Measurements from ENCODE around the gene MAGIX. TPM values are rescaled to one million over a fixed set of nuclear protein-coding genes. Genes with fewer than 3 reads are reported as not detected.
A peak's percentile ranks its signal among the peaks of the same experiment; 100 is the strongest.

Gene MAGIX
- total and polyA plus RNA-seq, 3 donors from 2014 or later, result 0.90 to 3.1 (median 1.1) TPM

DNA sequence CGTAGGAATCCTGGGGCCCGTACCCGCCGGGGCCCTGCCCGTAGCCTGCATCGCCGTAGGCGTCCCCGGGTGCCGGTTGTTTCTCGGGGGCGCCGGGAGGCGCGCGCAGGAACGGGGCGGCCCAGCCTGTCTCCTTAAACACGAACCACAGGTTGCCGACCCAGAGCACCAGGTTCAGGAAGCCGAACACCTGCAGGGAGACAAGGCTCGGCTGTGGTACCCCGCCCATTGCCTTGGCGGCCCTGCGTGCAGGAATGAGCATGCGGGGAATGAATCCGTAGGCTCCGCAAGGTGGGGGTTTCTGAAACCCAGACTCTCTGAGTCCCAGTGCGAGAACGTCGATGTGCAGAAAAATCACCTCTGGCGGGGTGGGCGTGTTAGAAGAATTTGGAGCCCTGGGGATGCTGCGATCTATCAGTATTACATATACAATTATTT is 29.0 kb downstream of the MAGIX start:
- H3K27me3 ChIP-seq, result no peaks in the 10 kb centered on the region
- H3K4me3 ChIP-seq, result peak overlapping the region; percentile 59 to 72
- intact Hi-C loops (cut with DNase I; ENCODE audit: low total_unique reads), result no loop called here
- H3K36me3 ChIP-seq (ENCODE audit: low read depth, missing control alignments), result no peaks in the 10 kb centered on the region
- 1 to 3% methylated on average over 7 to 30 of the region's 34 CpGs for WGBS, 2 donors
- H3K4me1 ChIP-seq, result no peaks in the 10 kb centered on the region
- no peak for TF ChIP-seq POLR2A (IDR thresholded peaks at IDR 0.05)
- TF ChIP-seq, protein P1, sequence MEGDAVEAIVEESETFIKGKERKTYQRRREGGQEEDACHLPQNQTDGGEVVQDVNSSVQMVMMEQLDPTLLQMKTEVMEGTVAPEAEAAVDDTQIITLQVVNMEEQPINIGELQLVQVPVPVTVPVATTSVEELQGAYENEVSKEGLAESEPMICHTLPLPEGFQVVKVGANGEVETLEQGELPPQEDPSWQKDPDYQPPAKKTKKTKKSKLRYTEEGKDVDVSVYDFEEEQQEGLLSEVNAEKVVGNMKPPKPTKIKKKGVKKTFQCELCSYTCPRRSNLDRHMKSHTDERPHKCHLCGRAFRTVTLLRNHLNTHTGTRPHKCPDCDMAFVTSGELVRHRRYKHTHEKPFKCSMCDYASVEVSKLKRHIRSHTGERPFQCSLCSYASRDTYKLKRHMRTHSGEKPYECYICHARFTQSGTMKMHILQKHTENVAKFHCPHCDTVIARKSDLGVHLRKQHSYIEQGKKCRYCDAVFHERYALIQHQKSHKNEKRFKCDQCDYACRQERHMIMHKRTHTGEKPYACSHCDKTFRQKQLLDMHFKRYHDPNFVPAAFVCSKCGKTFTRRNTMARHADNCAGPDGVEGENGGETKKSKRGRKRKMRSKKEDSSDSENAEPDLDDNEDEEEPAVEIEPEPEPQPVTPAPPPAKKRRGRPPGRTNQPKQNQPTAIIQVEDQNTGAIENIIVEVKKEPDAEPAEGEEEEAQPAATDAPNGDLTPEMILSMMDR (IDR thresholded peaks at IDR 0.05), result no peak
- DNase-seq, result no peak
- peak overlapping the region; percentile 72 to 80 for H3K27ac ChIP-seq
- H3K9me3 ChIP-seq, result no peaks in the 10 kb centered on the region

DNA sequence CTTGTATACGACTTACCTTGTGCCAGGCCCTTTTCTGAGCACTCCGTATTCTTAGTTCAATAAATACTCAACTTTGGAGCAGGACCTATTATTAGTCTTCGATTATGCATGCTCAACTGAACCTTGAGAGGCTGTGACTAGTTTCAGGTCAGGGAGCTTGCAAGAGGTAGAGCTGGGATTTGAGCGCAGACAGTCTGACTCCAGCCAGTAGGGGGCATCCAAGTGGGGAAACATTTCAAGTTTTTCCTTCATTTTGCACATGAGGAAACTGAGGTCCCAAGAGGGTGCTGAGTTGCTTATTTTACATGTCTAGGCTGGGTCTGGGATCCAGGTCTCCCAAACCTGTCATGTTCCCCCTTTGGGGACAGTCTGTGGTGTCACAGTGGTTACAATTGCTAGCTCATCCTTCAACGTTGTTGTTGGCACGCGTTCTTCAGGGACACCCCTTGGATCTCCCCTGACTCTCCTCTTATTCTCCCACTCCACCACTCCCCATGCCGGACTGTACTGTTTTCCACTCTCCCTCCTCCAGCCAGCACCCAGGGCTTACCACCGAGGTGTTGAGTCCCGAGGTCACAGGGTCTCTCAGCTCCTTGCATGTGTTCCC is 30.3 kb downstream of the MAGIX start:
- Histone ChIP-seq H3K4me3 (no peak overlapping the region), H3K36me3 (ENCODE audit: low read depth, missing control alignments) (no peaks in the 10 kb centered on the region), H3K27me3 (no peaks in the 10 kb centered on the region), H3K4me1 (no peaks in the 10 kb centered on the region), H3K27ac (no peak overlapping the region), H3K9me3 (no peaks in the 10 kb centered on the region)
- WGBS, 2 donors, result 62 to 70% methylated on average over 10 of the region's 10 CpGs
- peak; percentile 35 for DNase-seq
- intact Hi-C loops (cut with DNase I; ENCODE audit: low total_unique reads), result no loop called here
- TF ChIP-seq POLR2A (IDR thresholded peaks at IDR 0.05), result no peak
- TF ChIP-seq, protein P1 (IDR thresholded peaks at IDR 0.05), result peak in 2 of 3 experiments; percentile 16 to 25

DNA sequence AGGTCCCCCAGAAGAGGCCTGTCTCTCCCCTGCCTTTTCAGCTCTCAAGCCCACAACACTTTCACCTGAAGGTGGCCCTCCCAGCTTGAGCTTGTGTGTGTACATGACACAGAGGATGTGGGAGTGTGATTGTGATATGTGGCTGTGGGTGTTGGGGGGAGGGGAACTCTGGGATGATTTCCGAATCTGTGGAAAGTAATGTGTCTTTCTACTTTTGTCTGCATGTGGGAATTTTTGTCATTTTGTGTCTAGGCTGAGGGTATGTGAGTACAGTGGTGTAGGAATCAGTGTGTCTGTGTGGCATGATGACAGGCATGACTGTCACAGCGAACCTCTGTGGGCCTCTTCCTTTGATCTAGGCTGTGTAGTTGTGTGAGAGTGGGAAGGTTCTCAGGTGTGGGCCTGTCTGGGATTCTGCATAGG is 31.0 kb downstream of the MAGIX start:
- TF ChIP-seq, protein P1 (IDR thresholded peaks at IDR 0.05), result no peak
- TF ChIP-seq POLR2A (IDR thresholded peaks at IDR 0.05), result no peak
- DNase-seq, result no peak
- intact Hi-C loops (cut with DNase I; ENCODE audit: low total_unique reads), result no loop called here
- Histone ChIP-seq H3K36me3 (ENCODE audit: low read depth, missing control alignments) (no peaks in the 10 kb centered on the region), H3K9me3 (no peaks in the 10 kb centered on the region), H3K27ac (no peak overlapping the region), H3K4me3 (no peak overlapping the region), H3K4me1 (no peaks in the 10 kb centered on the region), H3K27me3 (no peaks in the 10 kb centered on the region)
- WGBS, 2 donors, result 33 to 85% methylated on average over 1 to 2 of the region's 2 CpGs

DNA sequence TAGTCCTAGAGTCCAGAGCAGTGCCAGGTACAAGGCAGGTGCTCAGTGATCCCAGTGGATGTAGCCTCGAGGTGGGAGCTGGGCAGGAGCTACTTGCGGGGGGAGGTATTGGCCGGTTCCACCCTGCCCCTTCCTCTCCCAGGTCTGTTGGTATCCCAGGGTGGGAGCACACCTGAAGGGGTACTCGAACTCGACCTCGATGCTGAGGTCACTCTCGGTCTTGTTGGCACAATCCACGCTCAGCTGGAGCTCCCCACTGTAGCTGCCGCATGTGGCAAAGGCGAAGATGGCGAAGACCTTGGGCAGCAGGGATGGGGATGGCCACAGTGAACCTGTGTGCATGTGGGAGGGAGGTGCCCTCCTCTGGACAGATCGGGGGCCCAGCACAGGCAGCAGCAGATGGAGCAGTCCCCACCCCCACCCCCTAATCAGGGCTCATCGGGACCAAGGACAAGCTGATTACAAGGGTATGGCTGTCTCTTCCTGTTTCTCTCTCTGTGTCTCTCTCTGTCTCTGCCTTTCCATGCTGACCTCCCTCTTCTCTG is 35.1 kb downstream of the MAGIX start:
- H3K36me3 ChIP-seq (ENCODE audit: low read depth, missing control alignments), result no peaks in the 10 kb centered on the region
- intact Hi-C loops (cut with DNase I; ENCODE audit: low total_unique reads), result no loop called here

More for the DNA sequence above, 35.1 kb downstream of the MAGIX start:
- no peaks in the 10 kb centered on the region for H3K27me3 ChIP-seq
- H3K4me3 ChIP-seq, result no peak overlapping the region
- no peak for DNase-seq
- H3K9me3 ChIP-seq, result no peaks in the 10 kb centered on the region
- H3K27ac ChIP-seq, result no peak overlapping the region
- no peaks in the 10 kb centered on the region for H3K4me1 ChIP-seq
- 70 to 74% methylated on average over 7 to 11 of the region's 13 CpGs for WGBS, 2 donors
- TF ChIP-seq POLR2A (IDR thresholded peaks at IDR 0.05), result no peak
- TF ChIP-seq, protein P1 (IDR thresholded peaks at IDR 0.05), result no peak

Measured in testis (tissue), 3 donors.